ENCODE results near the gene TSPAN31. TPM values are rescaled to one million over a fixed set of nuclear protein-coding genes. Genes with fewer than 3 reads are reported as not detected.

The TSPAN31 gene
- total and polyA plus RNA-seq, 2 experiments from 2014 or later = 47.2 to 70.8 TPM

- Histone ChIP-seq H3K36me3 (ENCODE audit: low read depth) (peaks cover 11% of the 10 kb centered on the region; the same call in 1 of the 2 replicates), H3K79me2 (ENCODE audit: insufficient read depth) (peaks cover 24% of the 10 kb centered on the region), H3K27ac (peak overlapping the region; percentile 95), H3K4me1 (ENCODE audit: insufficient read depth) (peaks cover 5% of the 10 kb centered on the region; the same call in 1 of the 2 replicates), H3K9ac (peak overlapping the region; percentile 98), H3K9me3 (ENCODE audit: low read depth) (no peaks in the 10 kb centered on the region), H3F3A (ENCODE audit: insufficient read depth) (peaks cover 25% of the 10 kb centered on the region), H3K27me3 (replicated peaks; ENCODE audit: insufficient read depth) (0 out of 2 replicates have a peak, but pooled peaks cover 2% of the 10 kb centered on the region), H3K9me2 (ENCODE audit: insufficient read depth) (no peaks in the 10 kb centered on the region), H3K4me3 (peak overlapping the region; percentile 99), H3K4me2 (ENCODE audit: unreplicated experiment) (peak overlapping the region; percentile 100), H4K20me1 (ENCODE audit: insufficient read depth) (no peaks in the 10 kb centered on the region), H2AFZ (peak overlapping the region; percentile 73; the same call in 1 of the 2 replicates)
- in situ Hi-C loops (cut with MboI) = no loop called here
- 38 to 46% methylated on average over 8 of the region's 8 CpGs for WGBS, 2 experiments (ENCODE audit: low coverage in 1 of 2, low lambda C conversion rate in 2 of 2, missing lambda C conversion rate in 2 of 2)
- peak; percentile 29 for DNase-seq
- TF ChIP-seq EZH2phosphoT487 (IDR thresholded peaks at IDR 0.05; ENCODE audit: insufficient read depth, low read depth) (no peak), EZH2 (IDR thresholded peaks at IDR 0.05; ENCODE audit: insufficient read depth, poor library complexity, severe bottlenecking) (no peak)
Measured at GRCh38 chr12:57745485-57745881, 644 bp downstream of the TSPAN31 start.

GRCh38 chr12:57746025-57746424, 1.2 kb downstream of the TSPAN31 start:
- 78 to 82% methylated on average over 3 of the region's 3 CpGs for WGBS, 2 experiments (ENCODE audit: low coverage in 1 of 2, low lambda C conversion rate in 2 of 2, missing lambda C conversion rate in 2 of 2)
- H3F3A ChIP-seq (ENCODE audit: insufficient read depth) = peaks cover 25% of the 10 kb centered on the region

GRCh38 chr12:57749061-57749460, 4.2 kb downstream of the TSPAN31 start:
- in situ Hi-C loops (cut with MboI) = no loop called here
- Histone ChIP-seq H3K4me2 (ENCODE audit: unreplicated experiment) (no peak overlapping the region), H3K9me2 (ENCODE audit: insufficient read depth) (no peaks in the 10 kb centered on the region), H3K4me3 (no peak overlapping the region), H3K27ac (no peak overlapping the region), H3K79me2 (ENCODE audit: insufficient read depth) (peaks cover 40% of the 10 kb centered on the region), H3F3A (ENCODE audit: insufficient read depth) (peaks cover 34% of the 10 kb centered on the region), H2AFZ (no peak overlapping the region), H3K4me1 (ENCODE audit: insufficient read depth) (peaks cover 9% of the 10 kb centered on the region; the same call in 1 of the 2 replicates), H3K27me3 (replicated peaks; ENCODE audit: insufficient read depth) (peaks cover 3% of the 10 kb centered on the region), H3K9ac (no peak overlapping the region), H3K9me3 (ENCODE audit: low read depth) (no peaks in the 10 kb centered on the region), H4K20me1 (ENCODE audit: insufficient read depth) (no peaks in the 10 kb centered on the region), H3K36me3 (ENCODE audit: low read depth) (peaks cover 11% of the 10 kb centered on the region; the same call in 1 of the 2 replicates)
- DNase-seq = no peak
- 97 to 98% methylated on average over 5 of the region's 5 CpGs for WGBS, 2 experiments (ENCODE audit: low coverage in 1 of 2, low lambda C conversion rate in 2 of 2, missing lambda C conversion rate in 2 of 2)
- no peak for TF ChIP-seq EZH2 (IDR thresholded peaks at IDR 0.05; ENCODE audit: insufficient read depth, poor library complexity, severe bottlenecking)
- no peak for TF ChIP-seq EZH2phosphoT487 (IDR thresholded peaks at IDR 0.05; ENCODE audit: insufficient read depth, low read depth)

More at GRCh38 chr12:57746025-57746424, 1.2 kb downstream of the TSPAN31 start:
- Histone ChIP-seq H4K20me1 (ENCODE audit: insufficient read depth) (no peaks in the 10 kb centered on the region), H3K79me2 (ENCODE audit: insufficient read depth) (peaks cover 29% of the 10 kb centered on the region), H3K4me3 (peak overlapping the region; percentile 99), H3K4me1 (ENCODE audit: insufficient read depth) (peaks cover 7% of the 10 kb centered on the region; the same call in 1 of the 2 replicates), H3K9me2 (ENCODE audit: insufficient read depth) (no peaks in the 10 kb centered on the region), H3K4me2 (ENCODE audit: unreplicated experiment) (peak overlapping the region; percentile 100), H3K27me3 (replicated peaks; ENCODE audit: insufficient read depth) (no peaks in the 10 kb centered on the region), H2AFZ (no peak overlapping the region), H3K9ac (no peak overlapping the region; the same call in 1 of the 2 replicates), H3K36me3 (ENCODE audit: low read depth) (peaks cover 11% of the 10 kb centered on the region; the same call in 1 of the 2 replicates), H3K9me3 (ENCODE audit: low read depth) (no peaks in the 10 kb centered on the region), H3K27ac (0 out of 2 replicates have a peak overlapping the region, but pooled peaks have one; percentile 95)
- TF ChIP-seq EZH2phosphoT487 (IDR thresholded peaks at IDR 0.05; ENCODE audit: insufficient read depth, low read depth) (no peak), EZH2 (IDR thresholded peaks at IDR 0.05; ENCODE audit: insufficient read depth, poor library complexity, severe bottlenecking) (no peak)
- in situ Hi-C loops (cut with MboI) = no loop called here
- DNase-seq = no peak

GRCh38 chr12:57750561-57751431, 6.0 kb downstream of the TSPAN31 start:
- Histone ChIP-seq H3K4me1 (ENCODE audit: insufficient read depth) (peaks cover 6% of the 10 kb centered on the region; the same call in 1 of the 2 replicates), H3K9me3 (ENCODE audit: low read depth) (no peaks in the 10 kb centered on the region), H3K9me2 (ENCODE audit: insufficient read depth) (no peaks in the 10 kb centered on the region), H2AFZ (no peak overlapping the region; the same call in 1 of the 2 replicates), H3K27ac (peak overlapping the region; percentile 94; the same call in 1 of the 2 replicates), H3K27me3 (replicated peaks; ENCODE audit: insufficient read depth) (peaks cover 11% of the 10 kb centered on the region), H3K9ac (peak overlapping the region; percentile 98), H3F3A (ENCODE audit: insufficient read depth) (peaks cover 29% of the 10 kb centered on the region), H4K20me1 (ENCODE audit: insufficient read depth) (no peaks in the 10 kb centered on the region), H3K36me3 (ENCODE audit: low read depth) (peaks cover 11% of the 10 kb centered on the region; the same call in 1 of the 2 replicates), H3K4me2 (ENCODE audit: unreplicated experiment) (peak overlapping the region; percentile 96), H3K79me2 (ENCODE audit: insufficient read depth) (peaks cover 33% of the 10 kb centered on the region), H3K4me3 (peak overlapping the region; percentile 94)
- 87 to 90% methylated on average over 15 of the region's 15 CpGs for WGBS, 2 experiments (ENCODE audit: low coverage in 1 of 2, low lambda C conversion rate in 2 of 2, missing lambda C conversion rate in 2 of 2)
- in situ Hi-C loops (cut with MboI) = no loop called here
- no peak for TF ChIP-seq EZH2phosphoT487 (IDR thresholded peaks at IDR 0.05; ENCODE audit: insufficient read depth, low read depth)
- no peak for TF ChIP-seq EZH2 (IDR thresholded peaks at IDR 0.05; ENCODE audit: insufficient read depth, poor library complexity, severe bottlenecking)
- DNase-seq = no peak

Data from GM23248 (cell line).